GM18870 (cell line): ENCODE measurements around the gene OLFM3.

Experiments used
- ATAC-seq: cut with Tn5 transposase; IDR thresholded peaks from one replicate; pipeline ENCODE4 v1.9.1; 2021; ENCODE audit warnings: moderate library complexity; ENCODE audit not compliant: unreplicated experiment

The OLFM3 gene

GRCh38 chr1:101945884-101946283, 50.8 kb downstream of the OLFM3 start:
- no peak for ATAC-seq

GRCh38 chr1:101943237-101943636, 53.5 kb downstream of the OLFM3 start:
- ATAC-seq = no peak

- no peak for ATAC-seq
Measured at GRCh38 chr1:101942516-101943193, 54.1 kb downstream of the OLFM3 start.

- ATAC-seq = no peak
Measured at GRCh38 chr1:101938681-101939080, 58.0 kb downstream of the OLFM3 start.

DNA sequence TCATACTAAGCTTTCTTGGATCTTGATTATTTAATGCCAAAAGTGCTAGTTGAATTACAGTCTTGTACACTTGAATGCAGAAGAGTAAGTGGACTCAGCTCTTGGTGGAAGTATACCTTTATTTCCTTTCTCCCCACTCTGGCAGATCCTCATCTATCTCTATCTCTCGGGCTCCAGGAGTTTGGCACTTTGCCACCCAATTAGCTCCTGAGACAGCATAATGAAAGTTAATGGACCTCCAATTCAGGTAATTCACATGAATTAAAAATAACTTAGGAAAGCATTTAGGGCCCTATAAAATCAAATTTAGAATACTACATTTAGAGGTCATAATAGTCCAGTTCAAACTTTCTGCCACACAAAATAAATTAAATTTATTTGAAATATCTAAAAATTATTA, 67.4 kb downstream of the OLFM3 start:
- no peak for ATAC-seq

GRCh38 chr1:101928829-101929228, 67.9 kb downstream of the OLFM3 start:
- ATAC-seq = no peak

DNA sequence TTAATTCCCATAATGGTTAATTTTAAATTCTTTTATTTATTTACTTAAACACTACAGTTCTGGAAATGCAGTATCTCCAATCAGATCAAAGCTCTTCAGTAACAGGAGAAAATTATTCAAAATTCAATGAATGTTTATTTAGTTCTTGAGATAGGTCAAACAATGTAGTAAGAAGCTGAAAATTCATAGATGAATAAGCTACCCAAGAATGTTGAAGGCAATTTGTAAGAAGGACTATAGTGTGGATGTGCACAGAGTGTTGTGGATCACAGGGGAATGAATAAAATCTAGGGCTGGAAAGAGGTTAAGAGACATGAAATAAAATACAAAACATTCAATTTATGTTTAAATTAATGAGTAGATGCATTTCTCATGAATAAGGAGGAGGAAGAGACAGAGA, 72.0 kb downstream of the OLFM3 start:
- ATAC-seq = no peak

DNA sequence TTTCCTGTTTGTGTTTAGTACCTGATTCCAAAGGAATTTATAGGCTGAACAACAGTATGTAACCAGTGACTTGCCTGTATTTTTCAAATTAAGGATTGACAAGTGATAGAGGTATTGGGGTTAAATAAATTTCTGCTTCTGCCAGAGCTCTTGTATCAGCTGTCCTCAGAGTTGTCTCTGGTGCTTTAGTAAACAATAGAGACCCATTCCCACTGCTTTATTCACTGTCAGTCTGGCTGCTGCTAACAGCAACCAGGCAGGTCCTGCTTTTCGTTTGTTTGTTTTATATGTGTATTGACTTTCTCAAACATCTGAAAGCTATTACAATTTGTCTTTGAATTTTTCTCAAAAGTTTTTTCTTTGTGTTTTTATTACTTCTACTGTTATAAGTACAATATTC, 76.1 kb downstream of the OLFM3 start:
- ATAC-seq = no peak

- no peak for ATAC-seq
Measured at GRCh38 chr1:101918277-101918676, 78.4 kb downstream of the OLFM3 start.

GRCh38 chr1:101915597-101915996, 81.1 kb downstream of the OLFM3 start:
- no peak for ATAC-seq

- ATAC-seq = no peak
Measured at GRCh38 chr1:101914473-101915242, 82.1 kb downstream of the OLFM3 start.

- ATAC-seq = no peak
Measured at GRCh38 chr1:101911894-101912293, 84.8 kb downstream of the OLFM3 start.

DNA sequence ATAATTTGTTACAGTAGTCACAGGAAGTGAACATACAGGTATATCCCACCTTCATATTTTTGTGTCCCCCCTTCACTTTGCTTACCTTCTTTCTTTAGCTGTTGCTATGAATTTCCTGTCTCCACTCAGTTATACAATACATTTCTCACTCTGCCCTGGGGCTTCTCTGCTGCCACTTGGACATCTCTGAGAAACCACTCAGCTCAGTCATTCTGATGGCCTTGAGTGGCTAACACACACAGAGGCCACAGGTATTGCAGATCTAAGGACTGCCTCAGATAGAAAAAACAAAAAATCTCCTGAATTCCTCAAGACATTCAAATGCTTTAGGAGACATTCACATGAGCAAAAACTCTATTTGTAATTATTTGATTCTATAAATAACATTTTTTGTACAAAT, 87.7 kb downstream of the OLFM3 start:
- no peak for ATAC-seq

DNA sequence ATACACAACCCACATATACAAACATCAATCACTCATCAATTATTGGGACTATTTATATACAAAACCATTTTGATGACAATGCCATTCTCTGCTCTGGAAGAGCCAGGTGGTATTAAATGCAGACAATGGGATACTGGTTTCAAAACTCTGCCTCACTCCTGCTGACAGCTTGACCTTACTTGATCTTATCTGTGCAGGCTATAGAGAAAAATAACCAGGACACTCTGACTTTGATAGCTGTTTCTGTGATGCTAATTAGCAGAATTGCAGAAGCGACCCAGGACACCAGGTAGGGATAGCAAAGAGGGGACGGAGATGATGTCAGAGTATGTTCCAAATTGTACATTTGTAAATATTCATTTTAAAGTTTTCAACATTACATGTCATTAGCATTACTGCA, 89.5 kb downstream of the OLFM3 start:
- no peak for ATAC-seq

DNA sequence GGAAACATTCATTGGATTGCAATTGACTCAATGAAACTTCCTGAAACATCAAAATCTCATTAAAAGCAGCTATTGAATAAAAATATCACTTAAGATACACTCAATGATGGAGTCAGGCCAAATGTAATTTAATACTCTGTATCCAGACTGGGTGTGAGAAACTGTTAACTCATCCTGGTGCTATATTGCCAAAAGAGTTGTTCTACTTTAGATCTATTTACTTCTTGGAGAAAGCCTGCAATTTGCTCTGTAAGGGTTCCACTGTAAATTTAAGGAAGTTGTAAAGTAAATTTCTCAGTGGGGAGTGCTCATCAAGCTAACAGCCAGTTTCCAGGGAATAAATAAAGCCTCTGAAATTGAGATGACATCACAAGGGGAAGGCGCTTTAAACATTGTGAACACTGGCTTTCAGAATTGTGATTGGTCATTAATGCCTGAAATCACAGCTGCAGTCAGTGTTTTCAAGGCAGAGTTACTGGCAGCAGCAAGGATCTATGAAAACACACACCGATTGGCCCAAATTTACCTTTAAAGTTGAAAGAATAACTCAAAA, 91.4 kb downstream of the OLFM3 start:
- no peak for ATAC-seq

DNA sequence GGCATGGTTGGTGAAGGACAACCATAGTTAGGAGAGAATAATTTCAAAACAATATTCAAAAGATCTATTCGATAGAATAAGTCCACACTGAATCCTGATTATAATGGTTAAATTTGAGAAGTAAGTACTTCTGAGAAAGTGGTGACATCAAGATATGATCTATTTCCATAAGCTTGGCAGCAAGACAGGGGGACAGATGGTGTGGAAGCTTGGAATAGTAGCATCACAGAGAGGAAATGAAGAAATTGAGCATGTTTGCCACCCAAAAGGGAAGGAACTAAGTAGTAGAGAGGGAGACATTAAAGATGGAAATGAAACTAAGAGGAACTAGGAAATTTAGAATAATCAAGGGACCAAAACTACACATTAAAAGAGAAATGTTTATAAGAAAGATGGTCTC, 94.5 kb downstream of the OLFM3 start:
- ATAC-seq = no peak

DNA sequence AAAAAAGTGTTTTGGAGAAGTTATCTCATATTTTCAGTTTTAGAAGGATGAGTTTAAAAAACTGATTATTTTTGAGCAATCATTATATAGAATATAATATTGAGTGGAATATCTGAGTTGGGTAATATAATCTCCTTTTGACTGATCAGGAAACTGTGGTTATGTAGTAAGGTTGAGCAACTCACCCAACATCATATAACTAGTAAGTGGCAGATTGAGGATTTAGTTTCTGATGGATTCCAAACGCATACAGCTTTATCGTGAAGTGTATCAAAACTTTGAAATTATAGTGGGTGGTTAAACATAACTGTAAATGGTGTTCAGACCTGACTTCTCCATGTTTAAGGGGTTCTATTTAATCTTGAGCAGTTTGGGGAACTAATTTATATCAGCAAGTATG, 98.6 kb downstream of the OLFM3 start:
- no peak for ATAC-seq

DNA sequence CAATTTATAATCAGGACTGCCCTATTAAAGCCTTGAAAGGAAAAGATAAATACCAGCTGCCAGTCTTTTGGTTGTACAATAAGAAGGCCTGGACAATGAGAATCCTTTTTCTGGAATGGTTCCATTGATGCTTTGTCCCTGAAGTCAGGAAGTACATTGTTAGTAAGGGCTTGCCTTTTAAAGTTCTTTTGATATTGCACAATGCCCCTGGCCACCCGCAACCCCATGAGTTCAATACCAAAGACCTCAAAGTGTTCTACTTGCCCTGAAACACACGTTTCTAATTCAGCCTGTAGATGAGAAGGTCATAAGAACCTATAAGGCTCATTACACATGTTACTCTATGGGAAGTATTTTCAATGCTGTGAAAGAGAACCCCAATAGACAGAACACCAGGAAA, 112.1 kb downstream of the OLFM3 start:
- ATAC-seq = no peak

GRCh38 chr1:101875891-101876290, 120.8 kb downstream of the OLFM3 start:
- ATAC-seq = no peak

- no peak for ATAC-seq
Measured at GRCh38 chr1:101873672-101874071, 123.1 kb downstream of the OLFM3 start.

GRCh38 chr1:101859941-101860340, 136.8 kb downstream of the OLFM3 start:
- no peak for ATAC-seq

GRCh38 chr1:101854271-101854670, 142.5 kb downstream of the OLFM3 start:
- no peak for ATAC-seq
